A549 (cell line): ENCODE data around the gene ALDH1A1. TPM values are rescaled to one million over a fixed set of nuclear protein-coding genes. Genes with fewer than 3 reads are reported as not detected.
A peak's percentile ranks its signal among the peaks of the same experiment; 100 is the strongest.

ENCODE experiments used
- ATAC-seq, 2 experiments: fragments of 200-7000 bp in 1 of 2; fragments of >200 bp in 1 of 2; cut with Nextera tagmentation in 1 of 2; cut with Tn5 transposase in 1 of 2; 3 replicates each; pipeline versions ENCODE4 v1.8.0 to v1.9.1; 2018 to 2020; ENCODE audit warnings: mild to moderate bottlenecking in 1 of 2, moderate library complexity in 1 of 2
- CTCF ChIA-PET: fragments of 300-600 bp; sonication (Branson Sonifier 250); formaldehyde crosslinking; extraction: SDS; loops from one replicate; lab custom pipeline; 2021; ENCODE audit warnings: antibody characterized with exemption, inconsistent platforms; lab: Yijun Ruan, JAX
- POLR2A ChIA-PET: fragments of 350-600 bp; formaldehyde crosslinking; extraction: SDS; loops from one replicate; lab custom pipeline; 2021; ENCODE audit warnings: antibody characterized with exemption, inconsistent platforms; lab: Yijun Ruan, JAX
- DNase-seq, 2 experiments: peaks; one replicate each; pipeline versions ENCODE4 v3.0.0 to v3.0.0-alpha.2; 2011 to 2016; ENCODE audit warnings: low read depth in 1 of 2, low spot score in 1 of 2
- FAIRE-seq: peaks from 2 replicates; lab custom pipeline; 2011; peaks lifted over from hg19 to GRCh38; lab: Jason Lieb, UNC
- H3K27ac ChIP-seq, 2 experiments: fragments of >200 bp; sonication (Bioruptor Twin); formaldehyde crosslinking; 3 replicates each; pipeline ENCODE4 v1.5.1; 2016 to 2017
- H3K4me1 ChIP-seq: fragments of >200 bp; sonication (Bioruptor Twin); formaldehyde crosslinking; 3 replicates; pipeline ENCODE4 v1.6.1; 2016
- H3K4me2 ChIP-seq: fragments of >200 bp; sonication (Bioruptor Twin); formaldehyde crosslinking; 3 replicates; pipeline ENCODE4 v1.6.1; 2016
- H3K4me3 ChIP-seq: fragments of >200 bp; sonication (Bioruptor Twin); formaldehyde crosslinking; 3 replicates; pipeline ENCODE4 v1.5.1; 2016
- H3K9me3 ChIP-seq: fragments of >200 bp; sonication (Bioruptor Twin); formaldehyde crosslinking; 3 replicates; pipeline ENCODE4 v1.6.1; 2016
- CBX2 ChIP-seq: fragments of 200-600 bp; sonication (generic); IDR thresholded peaks from 2 replicates; pipeline ENCODE4 v1.6.1; 2016; ENCODE audit warnings: low read depth, mild to moderate bottlenecking, borderline replicate concordance
- CBX8 ChIP-seq: fragments of 200-600 bp; sonication (generic); IDR thresholded peaks from 2 replicates; pipeline ENCODE4 v1.6.1; 2016
- CEBPB ChIP-seq, 2 experiments: fragments of >200 bp in 1 of 2; sonication (Bioruptor Twin) in 1 of 2; formaldehyde crosslinking in 1 of 2; IDR thresholded peaks; 2 replicates each; pipeline ENCODE4 v1.6.1; 2012 to 2016
- CHD4 ChIP-seq: fragments of 200-600 bp; sonication (generic); IDR thresholded peaks from 2 replicates; pipeline ENCODE4 v1.6.1; 2016; ENCODE audit warnings: antibody characterized with exemption, mild to moderate bottlenecking, borderline replicate concordance
- ESRRA ChIP-seq: fragments of 150-350 bp; IDR thresholded peaks from 2 replicates; pipeline ENCODE4 v1.6.1; 2014; ENCODE audit warnings: mild to moderate bottlenecking, low read length, borderline replicate concordance
- FOSB ChIP-seq: fragments of 250-450 bp; sonication (Bioruptor Pico); IDR thresholded peaks from 2 replicates; pipeline ENCODE4 v1.5.0; 2020; ENCODE audit warnings: mild to moderate bottlenecking, moderate library complexity
- HDAC2 ChIP-seq: fragments of 200-600 bp; sonication (generic); IDR thresholded peaks from 2 replicates; pipeline ENCODE4 v1.6.1; 2016
- HEYL ChIP-seq: fragments of 250-450 bp; sonication (Bioruptor Pico); IDR thresholded peaks from 2 replicates; pipeline ENCODE4 v1.8.0; 2021; ENCODE audit warnings: mild to moderate bottlenecking, moderate library complexity
- HOXA7 ChIP-seq: fragments of 250-450 bp; sonication (Bioruptor Pico); IDR thresholded peaks from 2 replicates; pipeline ENCODE4 v1.5.0; 2020; ENCODE audit warnings: mild to moderate bottlenecking, moderate library complexity
- HOXB13 ChIP-seq: fragments of 250-450 bp; sonication (Bioruptor Pico); IDR thresholded peaks from 2 replicates; pipeline ENCODE4 v1.5.0; 2020; ENCODE audit warnings: low read depth, mild to moderate bottlenecking, moderate library complexity
- HOXB5 ChIP-seq: fragments of 250-450 bp; sonication (Bioruptor Pico); IDR thresholded peaks from 2 replicates; pipeline ENCODE4 v1.5.0; 2020; ENCODE audit warnings: mild to moderate bottlenecking, moderate library complexity
- JUN ChIP-seq, 2 experiments: fragments of >200 bp; sonication (Bioruptor Twin); formaldehyde crosslinking; IDR thresholded peaks; 2 replicates in 1 of 2; 3 replicates in 1 of 2; pipeline ENCODE4 v1.6.1; 2016 to 2017
- KDM1A ChIP-seq: fragments of 200-600 bp; sonication (generic); IDR thresholded peaks from 2 replicates; pipeline ENCODE4 v1.6.1; 2016; ENCODE audit warnings: low read depth, mild to moderate bottlenecking
- MAX ChIP-seq: IDR thresholded peaks from 2 replicates; pipeline ENCODE4 v1.6.1; 2012
- MAZ ChIP-seq: fragments of 150-350 bp; IDR thresholded peaks from 2 replicates; pipeline ENCODE4 v1.6.1; 2014; ENCODE audit warnings: antibody characterized with exemption, low read depth, low read length, borderline replicate concordance
- NFE2L2 ChIP-seq: fragments of 150-350 bp; conservative IDR thresholded peaks from 2 replicates; pipeline ENCODE4 v1.6.1; 2014; ENCODE audit warnings: low read length
- NPAS2 ChIP-seq: fragments of 250-450 bp; sonication (Bioruptor Pico); IDR thresholded peaks from 2 replicates; pipeline ENCODE4 v1.8.0; 2022; ENCODE audit warnings: mild to moderate bottlenecking, moderate library complexity, borderline replicate concordance
- PHF8 ChIP-seq: fragments of 200-600 bp; sonication (generic); IDR thresholded peaks from 2 replicates; pipeline ENCODE4 v1.6.1; 2016; ENCODE audit warnings: low read depth, mild to moderate bottlenecking, antibody characterized with exemption, moderate library complexity, borderline replicate concordance
- POLR2A ChIP-seq: IDR thresholded peaks from 2 replicates; pipeline ENCODE4 v1.6.1; 2012; ENCODE audit warnings: mild to moderate bottlenecking, low read length
- POLR2AphosphoS2 ChIP-seq: conservative IDR thresholded peaks from 2 replicates; pipeline ENCODE4 v1.6.1; 2012; ENCODE audit warnings: low read length, improper control_type of control experiment, inconsistent platforms
- RAD21 ChIP-seq, 2 experiments: fragments of >200 bp in 1 of 2; sonication (Bioruptor Twin) in 1 of 2; formaldehyde crosslinking in 1 of 2; IDR thresholded peaks in 1 of 2; conservative IDR thresholded peaks in 1 of 2; 2 replicates in 1 of 2; 3 replicates in 1 of 2; pipeline ENCODE4 v1.6.1; 2012 to 2018; ENCODE audit warnings: inconsistent platforms in 1 of 2
- RARB ChIP-seq: fragments of 250-450 bp; sonication (Bioruptor Pico); IDR thresholded peaks from 2 replicates; pipeline ENCODE4 v1.8.0; 2021; ENCODE audit warnings: mild to moderate bottlenecking, moderate library complexity
- RCOR1 ChIP-seq: fragments of 150-350 bp; IDR thresholded peaks from 2 replicates; pipeline ENCODE4 v1.6.1; 2014; ENCODE audit warnings: antibody characterized with exemption, low read length, low read depth
- TFCP2L1 ChIP-seq: fragments of 250-450 bp; sonication (Bioruptor Pico); IDR thresholded peaks from 2 replicates; pipeline ENCODE4 v1.5.0; 2021; ENCODE audit warnings: mild to moderate bottlenecking
- TP53 ChIP-seq: fragments of 250-450 bp; sonication (Bioruptor Pico); IDR thresholded peaks from 2 replicates; pipeline ENCODE4 v1.5.0; 2021; ENCODE audit warnings: mild to moderate bottlenecking, moderate library complexity
- ZC3H11A ChIP-seq: fragments of 450-650 bp; IDR thresholded peaks from 2 replicates; pipeline ENCODE4 v1.6.1; 2014; ENCODE audit warnings: antibody characterized with exemption, mild to moderate bottlenecking
- ZFP36 ChIP-seq: fragments of 450-650 bp; IDR thresholded peaks from 2 replicates; pipeline ENCODE4 v1.6.1; 2014; ENCODE audit warnings: borderline replicate concordance; ENCODE audit not compliant: partially characterized antibody
- ZSCAN20 ChIP-seq: fragments of 250-450 bp; sonication (Bioruptor Pico); IDR thresholded peaks from 2 replicates; pipeline ENCODE4 v1.8.0; 2022; ENCODE audit warnings: mild to moderate bottlenecking, moderate library complexity
- WGBS: methylation state at CpG from one replicate; pipeline ENCODE4 v1.1.6; 2017; ENCODE audit errors: missing lambda C conversion rate; 5-methylcytosine and 5-hydroxymethylcytosine counted together
- polyA plus RNA-seq, 4 experiments: library from polyadenylated mRNA; depleted of rRNA in 3 of 4; stranded (reverse); fragments of >200 nt; fragmentation: RNase III in 1 of 4; extraction: RNeasy Plus Mini Kit Qiagen cat#74134 plus additional on column Dnase treatment in 1 of 4; gene quantifications; 2 replicates in 3 of 4; 3 replicates in 1 of 4; pipeline ENCODE4 v1.2.3, GENCODE V29; 2011 to 2017
- TF ChIP-seq, protein P1 (sequence below): fragments of 250-450 bp; sonication (Bioruptor Pico); IDR thresholded peaks from 2 replicates; pipeline ENCODE4 v1.5.0; 2021; ENCODE audit warnings: mild to moderate bottlenecking, moderate library complexity, borderline replicate concordance
- TF ChIP-seq, protein P2 (sequence below): fragments of >200 bp; sonication (Bioruptor Twin); formaldehyde crosslinking; IDR thresholded peaks from 2 replicates; pipeline ENCODE4 v1.6.1; 2016
- TF ChIP-seq, protein P3 (sequence below): fragments of 250-450 bp; sonication (Bioruptor Pico); IDR thresholded peaks from 2 replicates; pipeline ENCODE4 v1.5.0; 2020; ENCODE audit warnings: low read depth, mild to moderate bottlenecking, moderate library complexity

The ALDH1A1 gene
- polyA plus RNA-seq, 2 of the 4 experiments (the other 2 are of a cell fraction) = 8,617 to 9,987 TPM

GRCh38 chr9:72904267-72905093 is 48.4 kb downstream of the ALDH1A1 start (continued):
- TF ChIP-seq, protein P1, sequence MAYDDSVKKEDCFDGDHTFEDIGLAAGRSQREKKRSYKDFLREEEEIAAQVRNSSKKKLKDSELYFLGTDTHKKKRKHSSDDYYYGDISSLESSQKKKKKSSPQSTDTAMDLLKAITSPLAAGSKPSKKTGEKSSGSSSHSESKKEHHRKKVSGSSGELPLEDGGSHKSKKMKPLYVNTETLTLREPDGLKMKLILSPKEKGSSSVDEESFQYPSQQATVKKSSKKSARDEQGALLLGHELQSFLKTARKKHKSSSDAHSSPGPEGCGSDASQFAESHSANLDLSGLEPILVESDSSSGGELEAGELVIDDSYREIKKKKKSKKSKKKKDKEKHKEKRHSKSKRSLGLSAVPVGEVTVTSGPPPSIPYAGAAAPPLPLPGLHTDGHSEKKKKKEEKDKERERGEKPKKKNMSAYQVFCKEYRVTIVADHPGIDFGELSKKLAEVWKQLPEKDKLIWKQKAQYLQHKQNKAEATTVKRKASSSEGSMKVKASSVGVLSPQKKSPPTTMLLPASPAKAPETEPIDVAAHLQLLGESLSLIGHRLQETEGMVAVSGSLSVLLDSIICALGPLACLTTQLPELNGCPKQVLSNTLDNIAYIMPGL = peak; percentile 13; the same call in 1 of the 2 replicates
- no peak for TF ChIP-seq HDAC2
- peak; percentile 54 for TF ChIP-seq TFCP2L1 (CRISPR knock-in tag)
- TF ChIP-seq TP53 (CRISPR knock-in tag) = peak; percentile 16; the same call in 1 of the 2 replicates
- no peak for TF ChIP-seq KDM1A
- TF ChIP-seq NFE2L2 = no peak
- TF ChIP-seq PHF8 = no peak
- TF ChIP-seq, all 56 proteins: peak for 11

- DNase-seq (no peak), ATAC-seq (peak in 1 of 2 experiments; percentile 4; a peak in 3 of 6 replicates), FAIRE-seq (peak; percentile 70)
- Histone ChIP-seq H3K27ac (peak overlapping the region in 1 of 2 experiments; percentile 49; a peak in 3 of 6 replicates), H3K4me1 (peaks cover 100% of the 10 kb centered on the region), H3K4me3 (no peak overlapping the region), H3K9me3 (no peaks in the 10 kb centered on the region), H3K4me2 (peak overlapping the region; percentile 47)
- CTCF ChIA-PET = no interaction called here
- TF ChIP-seq RCOR1 (no peak), CHD4 (no peak), RARB (CRISPR knock-in tag) (peak; percentile 79), ZC3H11A (no peak), POLR2AphosphoS2 (peak; percentile 36; the same call in 1 of the 2 replicates), HOXB5 (no peak), JUN (IDR thresholded peaks at IDR 0.05) (no peak; a peak in 1 of 5 replicates), MAX (no peak), FOSB (CRISPR knock-in tag) (peak; percentile 93), HDAC2 (no peak), TP53 (CRISPR knock-in tag) (peak; percentile 70; the same call in 1 of the 2 replicates), HOXA7 (CRISPR knock-in tag) (peak; percentile 87), HOXB13 (no peak), TFCP2L1 (CRISPR knock-in tag) (peak; percentile 83; the same call in 1 of the 2 replicates)
- TF ChIP-seq, protein P2, sequence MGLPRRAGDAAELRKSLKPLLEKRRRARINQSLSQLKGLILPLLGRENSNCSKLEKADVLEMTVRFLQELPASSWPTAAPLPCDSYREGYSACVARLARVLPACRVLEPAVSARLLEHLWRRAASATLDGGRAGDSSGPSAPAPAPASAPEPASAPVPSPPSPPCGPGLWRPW = no peak
- 72% methylated on average over 4 of the region's 4 CpGs for WGBS
- POLR2A ChIA-PET = no interaction called here
Measured at GRCh38 chr9:72903103-72903502, 49.8 kb downstream of the ALDH1A1 start.

- DNase-seq (no peak), ATAC-seq (peak in 1 of 2 experiments; percentile 6; a peak in 2 of 6 replicates), FAIRE-seq (no peak)
- Histone ChIP-seq H3K4me3 (no peak overlapping the region), H3K9me3 (no peaks in the 10 kb centered on the region), H3K4me1 (peaks cover 100% of the 10 kb centered on the region), H3K27ac (peak overlapping the region in 1 of 2 experiments; percentile 49; a peak in 3 of 6 replicates), H3K4me2 (peak overlapping the region; percentile 47)
- CTCF ChIA-PET = interaction anchor here (0.6 to 2.3 kb wide), 2 partner anchors 11 kb away, joined by 3 to 9 read pairs; no protein-coding TSS in a partner anchor
- 84% methylated on average over 1 of the region's 1 CpG for WGBS
- POLR2A ChIA-PET = no interaction called here
- TF ChIP-seq ESRRA (no peak), TP53 (CRISPR knock-in tag) (no peak), MAZ (no peak), CBX8 (no peak), RAD21 (conservative IDR thresholded peaks at IDR 0.05 in 1 of 2, IDR thresholded peaks at IDR 0.05 in 1 of 2) (no peak), RARB (CRISPR knock-in tag) (0 out of 2 replicates have a peak, but pooled peaks have one; percentile 59), CEBPB (IDR thresholded peaks at IDR 0.05) (no peak), ZSCAN20 (CRISPR knock-in tag) (no peak), POLR2A (no peak), NPAS2 (CRISPR knock-in tag) (no peak), HOXB5 (no peak), ZFP36 (no peak), HEYL (CRISPR knock-in tag) (no peak), CBX2 (no peak)
- TF ChIP-seq, protein P1 = peak; percentile 15; the same call in 1 of the 2 replicates
- TF ChIP-seq, protein P3, sequence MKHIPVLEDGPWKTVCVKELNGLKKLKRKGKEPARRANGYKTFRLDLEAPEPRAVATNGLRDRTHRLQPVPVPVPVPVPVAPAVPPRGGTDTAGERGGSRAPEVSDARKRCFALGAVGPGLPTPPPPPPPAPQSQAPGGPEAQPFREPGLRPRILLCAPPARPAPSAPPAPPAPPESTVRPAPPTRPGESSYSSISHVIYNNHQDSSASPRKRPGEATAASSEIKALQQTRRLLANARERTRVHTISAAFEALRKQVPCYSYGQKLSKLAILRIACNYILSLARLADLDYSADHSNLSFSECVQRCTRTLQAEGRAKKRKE (CRISPR knock-in tag) = no peak; the same call in 1 of the 2 replicates
Measured at GRCh38 chr9:72902268-72902667, 50.6 kb downstream of the ALDH1A1 start.
